GM18508 (cell line): ENCODE measurements around the gene FBXL3.

ENCODE experiments used
- ATAC-seq: cut with Tn5 transposase; IDR thresholded peaks from one replicate; pipeline ENCODE4 v1.9.1; 2021; ENCODE audit warnings: moderate number of reproducible peaks; ENCODE audit not compliant: insufficient read depth, unreplicated experiment

Gene FBXL3

GRCh38 chr13:77026861-77027621, at the start of gene FBXL3:
FBXL3 (minus strand) TSS chr13:77027159; CDS start chr13:77021860, 5,299 bp downstream.
- peak; percentile 35 for ATAC-seq

DNA sequence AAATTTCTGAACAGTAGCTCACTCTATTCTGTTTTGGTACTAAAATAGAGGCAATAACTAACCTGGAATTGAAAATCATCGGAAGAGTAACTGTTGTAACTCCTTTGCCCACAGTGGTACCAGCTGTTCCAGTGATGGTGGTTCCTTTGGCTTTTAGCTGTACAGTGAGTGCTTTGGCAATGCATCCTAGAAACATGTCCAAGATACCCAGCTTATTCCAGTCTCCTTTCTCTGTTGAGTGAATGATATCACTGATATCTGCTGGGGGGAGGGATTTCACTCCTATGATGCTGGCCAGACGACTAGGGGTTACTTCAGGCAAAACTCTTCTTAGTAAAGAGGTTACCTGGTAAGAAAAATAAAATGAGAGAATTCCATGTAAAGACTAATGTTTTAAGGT, 40.6 kb upstream of the FBXL3 start:
- no peak for ATAC-seq

- ATAC-seq: no peak
Observed at GRCh38 chr13:77065461-77066147, 38.6 kb upstream of the FBXL3 start.

- ATAC-seq: no peak
Observed at GRCh38 chr13:77062097-77062496, 35.1 kb upstream of the FBXL3 start.

- ATAC-seq: no peak
Observed at GRCh38 chr13:77061362-77061761, 34.4 kb upstream of the FBXL3 start.

DNA sequence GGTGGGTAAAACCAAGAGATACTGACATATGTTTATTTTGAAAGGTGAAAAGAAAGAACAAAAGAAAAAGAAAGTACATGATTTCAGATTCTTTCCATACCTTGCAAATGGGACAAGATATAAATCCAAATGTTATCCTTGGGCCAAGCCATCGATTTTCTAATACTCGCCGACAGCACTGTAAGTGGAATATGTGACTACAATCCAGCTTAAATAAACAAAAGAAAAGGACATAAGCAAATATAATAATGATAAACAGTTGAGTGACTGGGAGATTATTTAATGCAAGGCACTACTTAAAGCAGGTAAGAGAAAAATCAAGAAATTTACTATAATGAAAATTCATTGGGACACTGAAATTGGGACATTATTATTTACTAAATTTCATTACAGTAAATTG, 29.9 kb upstream of the FBXL3 start:
- no peak for ATAC-seq

DNA sequence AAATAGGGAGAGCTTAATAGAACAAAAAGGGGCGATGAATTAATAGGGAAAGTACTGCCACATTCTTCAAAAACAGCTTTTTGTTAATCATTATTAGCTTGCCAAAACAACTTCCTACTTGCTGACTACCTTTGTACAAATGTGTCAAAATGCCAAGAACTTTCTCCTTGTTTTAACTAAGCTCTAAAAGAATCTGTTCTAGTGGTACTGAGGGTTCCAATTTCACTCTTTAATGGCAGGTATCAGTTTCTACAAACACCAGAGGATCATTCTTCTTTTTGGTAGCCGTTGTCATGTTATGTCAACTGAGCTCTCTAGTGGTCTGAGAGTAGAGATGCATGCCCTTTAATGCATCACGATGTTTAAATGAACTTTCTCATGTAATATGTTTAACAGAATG, 29.4 kb upstream of the FBXL3 start:
- ATAC-seq: no peak

DNA sequence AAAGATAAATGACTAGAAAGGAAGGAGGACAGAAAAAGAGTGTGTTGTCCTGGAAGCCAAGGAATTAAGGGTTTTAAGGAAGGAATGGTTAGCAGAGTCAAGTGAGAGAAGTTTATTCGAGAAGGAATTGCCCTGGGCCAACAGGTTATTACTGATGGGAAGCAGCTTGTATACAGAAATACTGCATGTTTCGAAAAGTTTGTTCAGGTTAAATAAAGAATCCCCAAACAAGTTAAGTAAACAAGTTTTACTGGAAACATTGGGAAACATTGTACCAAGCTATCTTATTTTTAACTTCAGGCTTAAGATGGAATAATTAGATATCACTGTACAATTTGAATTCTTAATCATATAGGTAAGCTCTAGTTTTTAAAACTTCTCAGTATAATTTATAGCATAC, 28.2 kb upstream of the FBXL3 start:
- no peak for ATAC-seq

GRCh38 chr13:77053192-77053591, 26.2 kb upstream of the FBXL3 start:
- no peak for ATAC-seq

- ATAC-seq: no peak
Observed at GRCh38 chr13:77048681-77049080, 21.7 kb upstream of the FBXL3 start.

- no peak for ATAC-seq
Observed at GRCh38 chr13:77047649-77048343, 20.8 kb upstream of the FBXL3 start.

- ATAC-seq: no peak
Observed at GRCh38 chr13:77042566-77043177, 15.7 kb upstream of the FBXL3 start.

- no peak for ATAC-seq
Observed at GRCh38 chr13:77040835-77041234, 13.9 kb upstream of the FBXL3 start.

- ATAC-seq: no peak
Observed at GRCh38 chr13:77040076-77040475, 13.1 kb upstream of the FBXL3 start.

- ATAC-seq: no peak
Observed at GRCh38 chr13:77038907-77039480, 12.0 kb upstream of the FBXL3 start.

DNA sequence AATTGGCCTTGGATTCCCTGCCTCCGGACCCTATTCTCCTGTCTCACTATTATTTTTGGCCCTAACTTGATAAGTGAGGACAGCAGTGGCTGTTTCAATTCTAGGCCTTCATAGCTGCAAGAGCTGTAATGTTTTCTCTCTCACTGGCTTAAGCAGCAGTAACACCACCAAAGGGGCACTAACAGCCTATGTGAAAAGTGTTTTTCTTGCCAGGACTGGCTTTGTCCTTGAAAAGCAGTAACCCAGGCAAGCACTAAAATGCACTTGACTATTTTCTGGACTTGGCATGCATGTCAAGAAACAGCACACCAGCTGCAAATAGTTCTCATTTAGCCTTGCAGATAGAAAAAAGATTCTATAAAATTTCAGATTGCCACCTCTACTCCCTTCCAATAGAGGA, 9.3 kb upstream of the FBXL3 start:
- no peak for ATAC-seq

DNA sequence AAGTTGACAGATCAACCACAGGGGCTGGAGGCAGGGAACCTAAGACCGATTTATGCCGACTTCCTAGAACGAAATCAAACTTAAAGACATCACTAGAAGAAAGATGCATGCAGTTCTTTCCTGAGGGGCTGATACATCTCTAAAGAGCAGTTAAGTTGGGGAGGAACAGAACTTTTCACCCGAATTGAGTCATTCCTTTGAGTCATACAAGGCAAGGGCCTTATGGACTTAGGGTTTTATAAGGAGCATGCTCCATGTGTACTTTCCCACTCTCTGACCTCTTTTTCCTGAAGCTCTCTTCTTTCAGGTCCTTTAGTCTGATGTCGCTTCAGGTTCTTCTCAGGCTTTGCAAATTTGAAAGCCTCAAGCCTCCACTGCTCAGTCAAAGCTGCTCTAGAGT, 7.9 kb upstream of the FBXL3 start:
- no peak for ATAC-seq

DNA sequence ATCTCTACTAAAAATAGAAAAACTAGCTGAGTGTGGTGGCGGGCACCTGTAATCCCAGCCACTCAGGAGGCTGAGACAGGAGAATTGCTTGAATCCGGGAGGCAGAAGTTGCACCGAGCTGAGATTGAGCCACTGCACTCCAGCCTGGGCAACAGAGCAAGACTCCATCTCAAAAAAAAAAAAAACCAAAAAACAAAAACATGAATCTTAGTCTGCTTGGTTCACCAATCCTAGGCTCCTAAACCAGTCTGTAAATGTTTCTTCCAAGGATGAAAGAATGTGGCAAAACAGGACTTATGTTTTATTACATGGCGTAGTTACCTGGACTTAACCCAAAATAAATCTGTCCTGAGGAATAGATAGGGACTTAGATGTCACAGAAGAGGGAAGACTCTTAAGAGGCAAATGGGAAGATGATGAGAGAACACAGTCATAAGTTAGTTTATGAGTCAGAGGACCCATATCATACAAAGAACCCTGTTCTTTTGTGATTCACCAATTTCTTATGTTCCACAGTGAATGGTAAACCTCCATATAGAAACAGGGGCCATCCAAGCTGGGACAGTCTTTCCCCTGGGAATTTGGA, 6.9 kb upstream of the FBXL3 start:
- ATAC-seq: no peak

DNA sequence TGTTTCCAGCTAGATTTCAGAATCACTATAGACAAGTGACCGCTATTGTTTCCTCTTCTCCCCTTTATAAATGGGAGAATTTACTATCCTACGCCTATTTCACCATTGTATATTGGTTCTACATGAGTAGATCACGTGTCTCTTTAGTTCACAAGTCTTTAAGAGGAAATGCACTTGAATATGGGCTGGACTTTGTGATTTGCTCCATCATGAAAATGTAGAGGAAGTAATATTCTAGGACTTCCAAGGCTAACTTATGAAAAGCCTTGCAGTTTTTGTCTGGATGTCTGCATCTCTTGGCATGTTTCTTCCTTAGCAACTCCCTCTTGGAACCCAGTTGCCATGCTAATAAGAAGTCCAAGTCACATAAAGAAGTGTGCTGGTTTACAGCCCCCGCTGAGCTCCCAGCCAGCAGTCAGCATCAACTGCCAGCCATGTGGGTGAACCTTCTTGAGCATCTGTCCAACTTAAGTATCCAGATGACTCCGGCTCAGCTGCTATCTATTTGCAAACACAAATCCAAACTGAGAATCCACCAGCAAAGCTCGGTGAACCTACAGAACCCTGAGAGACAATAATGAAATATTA, 4.8 kb upstream of the FBXL3 start:
- ATAC-seq: no peak

DNA sequence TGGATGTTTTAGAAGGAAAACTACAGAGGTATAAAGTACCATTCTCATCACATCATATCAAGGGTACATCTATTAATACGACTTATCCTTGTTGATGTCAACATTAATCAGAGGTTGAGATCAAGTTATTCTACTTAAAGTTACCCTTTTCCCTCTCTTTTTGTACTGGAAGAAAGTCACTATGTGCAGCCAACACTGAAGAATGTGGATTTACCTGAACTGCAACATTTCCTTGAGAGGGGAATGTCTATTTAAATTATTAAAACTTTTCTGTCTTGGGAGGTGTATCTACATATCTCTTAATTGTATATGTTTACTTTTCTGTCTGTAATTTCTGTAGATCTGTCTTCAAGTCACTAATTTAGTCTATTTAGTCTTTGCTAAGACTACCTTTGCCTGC, 2.5 kb upstream of the FBXL3 start:
- no peak for ATAC-seq
